BLaER1 (cell line): ENCODE measurements around the gene DDHD1.
"Not testable (repeated sequence)": the region's sequence is repeated elsewhere in the genome, so short reads cannot be mapped to it uniquely, and the experiment has no call there.

ENCODE experiments used
- H3K27ac ChIP-seq: shearing (Covaris generic); formaldehyde crosslinking; 2 replicates; pipeline ENCODE4 v1.8.1; 2022
- H3K27me3 ChIP-seq: shearing (Covaris generic); formaldehyde crosslinking; 2 replicates; pipeline ENCODE4 v1.8.1; 2022
- H3K36me3 ChIP-seq: shearing (Covaris generic); formaldehyde crosslinking; 2 replicates; pipeline ENCODE4 v1.8.1; 2022
- H3K4me1 ChIP-seq: shearing (Covaris generic); formaldehyde crosslinking; 2 replicates; pipeline ENCODE4 v1.8.1; 2022
- H3K4me2 ChIP-seq: shearing (Covaris generic); formaldehyde crosslinking; 2 replicates; pipeline ENCODE4 v1.8.1; 2022
- H3K4me3 ChIP-seq: shearing (Covaris generic); formaldehyde crosslinking; 2 replicates; pipeline ENCODE4 v1.8.1; 2022
- H3K9ac ChIP-seq: shearing (Covaris generic); formaldehyde crosslinking; 2 replicates; pipeline ENCODE4 v1.8.1; 2022
- H3K9me3 ChIP-seq: shearing (Covaris generic); formaldehyde crosslinking; 2 replicates; pipeline ENCODE4 v1.8.1; 2022
- H4K20me1 ChIP-seq: shearing (Covaris generic); formaldehyde crosslinking; 2 replicates; pipeline ENCODE4 v1.8.1; 2022
- Cebpa-rat ChIP-seq: shearing (Covaris generic); IDR thresholded peaks from 2 replicates; pipeline ENCODE4 v1.8.1; 2022

The DDHD1 gene

DNA sequence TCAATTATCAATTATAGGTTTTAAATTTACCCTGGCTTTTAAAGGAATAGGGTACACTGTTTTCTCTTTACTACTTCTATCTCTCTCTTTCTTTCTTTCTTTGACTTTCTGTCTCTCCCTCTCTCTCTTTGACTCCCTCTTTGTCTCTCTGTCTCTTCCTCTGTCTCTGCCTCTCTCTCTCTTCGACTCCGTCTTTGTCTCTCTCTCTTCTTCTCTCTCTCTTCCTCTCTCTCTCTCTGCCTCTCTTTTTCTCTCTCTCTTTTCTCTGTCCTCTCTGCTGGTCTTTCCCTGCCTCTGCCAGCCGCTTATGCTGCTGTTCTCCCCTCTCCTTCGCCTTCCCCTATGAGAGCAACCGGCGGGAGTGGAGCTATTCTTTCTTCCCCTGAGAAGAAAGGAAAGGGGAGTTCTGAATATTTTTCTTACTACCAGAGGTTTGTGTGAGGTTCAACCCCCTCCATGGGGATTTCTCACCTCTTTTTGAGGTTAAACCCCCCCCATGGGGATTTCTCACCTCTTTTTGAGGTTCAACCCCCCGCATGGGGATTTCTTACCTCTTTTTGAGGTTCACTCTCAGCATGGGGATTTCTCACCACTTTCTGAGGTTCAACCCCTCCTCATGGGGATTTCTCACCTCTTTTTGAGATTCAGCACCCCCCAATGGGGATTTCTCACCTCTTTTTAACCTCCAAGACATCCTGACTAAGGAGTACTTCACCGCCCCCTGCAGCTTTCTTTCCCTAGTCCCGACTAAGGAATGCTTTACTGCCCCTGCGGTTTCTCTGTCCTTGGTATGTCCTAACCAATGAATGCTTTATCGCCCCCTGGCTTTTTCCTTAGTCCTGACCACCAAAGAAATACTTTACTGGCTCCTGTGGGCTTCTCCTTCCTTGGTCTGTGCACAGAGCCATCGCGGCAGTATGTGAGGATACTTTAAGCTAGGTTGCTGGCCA, 27.4 kb upstream of the DDHD1 start:
- H3K4me2 ChIP-seq, result no peak overlapping the region
- H3K4me3 ChIP-seq, result no peak overlapping the region
- no peak overlapping the region for H3K27ac ChIP-seq
- no peaks in the 10 kb centered on the region for H3K4me1 ChIP-seq
- peaks cover 13% of the 10 kb centered on the region for H3K9me3 ChIP-seq
- H3K9ac ChIP-seq, result no peak overlapping the region
- no peaks in the 10 kb centered on the region for H3K27me3 ChIP-seq
- TF ChIP-seq Cebpa-rat, result no peak
- H4K20me1 ChIP-seq, result no peaks in the 10 kb centered on the region
- no peaks in the 10 kb centered on the region for H3K36me3 ChIP-seq

DNA sequence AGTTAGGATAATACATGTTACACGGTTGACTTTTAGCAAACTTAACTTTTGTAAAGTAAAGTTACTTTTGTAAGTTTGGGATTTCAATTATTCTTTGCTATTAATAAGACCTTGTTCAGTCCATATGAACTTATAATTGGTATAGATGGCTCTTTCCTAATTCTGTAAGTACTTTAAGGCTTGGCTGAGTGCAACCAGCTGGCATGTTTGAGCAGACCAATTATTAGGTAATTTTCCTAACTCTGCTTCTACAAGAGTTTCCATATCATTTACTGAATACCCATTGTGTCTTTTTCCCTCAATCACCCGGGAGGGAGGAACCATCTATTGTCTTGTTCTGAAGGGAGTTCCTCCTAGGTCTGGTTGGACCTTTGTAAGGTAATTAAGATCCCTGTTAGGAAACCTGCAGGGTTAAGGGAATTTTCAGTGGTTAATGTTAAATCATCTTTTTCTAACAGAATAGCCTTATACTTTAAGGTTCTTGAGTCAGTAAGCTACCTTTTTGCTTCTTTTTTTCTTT, 26.4 kb upstream of the DDHD1 start:
- not testable (repeated sequence) for H3K27me3 ChIP-seq, H3K4me3 ChIP-seq, H3K9ac ChIP-seq, H3K4me2 ChIP-seq, H3K27ac ChIP-seq, H3K4me1 ChIP-seq, H4K20me1 ChIP-seq, H3K36me3 ChIP-seq
- H3K9me3 ChIP-seq, result peaks cover 13% of the 10 kb centered on the region

DNA sequence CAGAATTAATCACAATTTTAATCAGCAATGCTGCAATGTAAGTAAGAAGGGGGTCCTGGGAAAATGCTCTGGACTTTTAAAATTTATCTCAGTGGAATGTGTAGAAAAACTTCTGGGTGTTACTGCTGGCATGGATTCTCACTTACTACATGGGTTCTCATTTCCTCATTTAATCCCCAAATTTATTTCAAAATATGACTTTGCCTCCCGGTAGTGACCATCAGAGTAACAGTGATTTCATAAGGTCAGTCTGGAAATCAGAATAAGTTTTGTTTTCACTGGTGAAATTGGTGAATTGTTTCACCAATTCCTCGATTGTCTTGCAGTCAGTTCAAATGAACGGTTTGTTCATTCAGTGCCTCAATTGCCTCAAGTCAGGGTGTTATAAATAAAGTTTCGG, 22.3 kb upstream of the DDHD1 start:
- no peaks in the 10 kb centered on the region for H3K27me3 ChIP-seq
- TF ChIP-seq Cebpa-rat, result no peak
- peaks cover 1% of the 10 kb centered on the region; the same call in 1 of the 2 replicates for H3K9me3 ChIP-seq

DNA sequence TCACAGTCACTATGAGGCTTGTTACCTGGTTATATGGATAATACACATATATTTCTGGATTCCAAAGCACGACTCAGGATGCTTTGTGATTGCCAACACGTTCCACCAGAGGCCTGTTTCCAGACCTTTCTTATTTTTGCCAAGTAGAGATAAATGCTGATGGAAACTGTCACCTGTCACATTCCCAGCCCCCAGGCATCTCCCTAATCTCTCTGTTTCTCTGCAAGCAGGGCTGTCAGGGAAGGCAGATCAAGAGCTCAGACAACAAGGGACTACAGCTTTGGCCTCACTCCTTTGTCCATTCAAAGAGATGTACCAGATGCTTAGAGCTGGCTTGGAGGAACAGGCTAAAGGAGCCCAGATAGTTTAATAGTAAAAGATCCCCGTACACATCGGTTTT, 21.8 kb upstream of the DDHD1 start:
- Histone ChIP-seq H3K9ac (no peak overlapping the region), H3K36me3 (no peaks in the 10 kb centered on the region), H3K4me2 (no peak overlapping the region), H3K4me1 (no peaks in the 10 kb centered on the region), H3K27me3 (no peaks in the 10 kb centered on the region), H4K20me1 (no peaks in the 10 kb centered on the region), H3K4me3 (no peak overlapping the region), H3K27ac (no peak overlapping the region), H3K9me3 (no peaks in the 10 kb centered on the region)
- TF ChIP-seq Cebpa-rat, result no peak

More for the DNA sequence above, 22.3 kb upstream of the DDHD1 start:
- Histone ChIP-seq H3K4me1 (no peaks in the 10 kb centered on the region), H4K20me1 (no peaks in the 10 kb centered on the region), H3K4me3 (no peak overlapping the region), H3K9ac (no peak overlapping the region), H3K36me3 (no peaks in the 10 kb centered on the region), H3K4me2 (no peak overlapping the region), H3K27ac (no peak overlapping the region)

DNA sequence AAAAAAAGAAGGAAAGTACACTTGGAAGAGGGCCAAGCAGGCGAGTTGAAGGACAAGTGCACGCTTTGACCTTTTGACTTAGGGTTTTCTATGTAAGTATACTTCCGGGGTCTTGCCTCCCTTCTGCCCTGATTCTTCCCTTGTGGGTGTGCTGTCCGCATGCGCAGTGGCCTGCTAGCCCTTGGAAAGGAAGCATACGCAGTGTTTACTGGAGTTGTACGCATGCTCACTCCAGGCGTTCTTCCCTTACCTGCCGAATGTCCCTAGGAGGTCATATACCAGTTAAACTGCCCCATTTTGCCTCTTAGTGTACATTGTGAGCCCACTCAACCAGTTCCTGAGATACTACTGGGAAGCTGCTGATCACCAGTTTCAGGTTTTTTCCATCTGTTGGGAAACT, 15.7 kb upstream of the DDHD1 start:
- Histone ChIP-seq H3K9ac (no peak overlapping the region), H3K9me3 (peaks cover 2% of the 10 kb centered on the region; the same call in 1 of the 2 replicates), H3K36me3 (no peaks in the 10 kb centered on the region), H3K4me1 (no peaks in the 10 kb centered on the region), H3K27ac (no peak overlapping the region), H3K27me3 (no peaks in the 10 kb centered on the region), H3K4me3 (no peak overlapping the region), H3K4me2 (no peak overlapping the region), H4K20me1 (no peaks in the 10 kb centered on the region)
- TF ChIP-seq Cebpa-rat, result no peak

DNA sequence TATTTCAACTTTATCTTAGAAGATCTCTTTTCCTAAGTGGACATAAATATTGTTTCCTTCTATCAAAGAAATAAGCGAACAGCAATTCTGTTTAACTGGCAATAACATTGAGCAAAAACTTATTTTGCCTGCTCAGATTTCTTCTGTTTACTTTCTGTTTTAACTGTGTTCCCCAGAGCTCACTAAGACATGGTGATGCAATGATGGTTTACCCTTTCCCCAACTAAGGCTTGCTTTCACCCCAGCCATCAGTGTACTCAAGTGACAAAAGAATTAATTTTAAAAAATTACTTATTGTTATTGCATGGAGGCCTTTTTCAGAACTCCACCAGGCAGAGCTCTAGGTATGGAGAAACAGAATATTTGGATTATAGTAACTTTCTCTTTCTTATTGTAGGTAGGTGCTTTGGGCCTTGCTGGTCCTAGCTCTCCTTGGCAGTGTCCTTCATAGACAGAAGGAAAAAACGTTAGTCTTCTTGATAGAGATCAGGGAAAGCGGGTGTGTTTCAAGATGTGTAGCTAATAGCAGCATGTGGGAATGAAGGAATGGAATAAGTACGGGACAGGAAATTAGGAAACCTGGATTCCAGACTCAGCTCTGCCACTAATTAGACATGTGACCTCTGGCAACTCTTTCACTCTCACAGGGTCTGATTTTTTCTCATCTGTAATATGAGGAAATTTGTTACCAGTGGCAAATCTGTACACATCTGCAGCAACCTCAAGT, 14.6 kb upstream of the DDHD1 start:
- Histone ChIP-seq H3K4me1 (no peaks in the 10 kb centered on the region), H3K9me3 (peaks cover 3% of the 10 kb centered on the region; the same call in 1 of the 2 replicates), H3K4me2 (no peak overlapping the region), H4K20me1 (no peaks in the 10 kb centered on the region), H3K9ac (no peak overlapping the region), H3K36me3 (no peaks in the 10 kb centered on the region), H3K4me3 (no peak overlapping the region), H3K27me3 (no peaks in the 10 kb centered on the region), H3K27ac (no peak overlapping the region)
- TF ChIP-seq Cebpa-rat, result no peak

DNA sequence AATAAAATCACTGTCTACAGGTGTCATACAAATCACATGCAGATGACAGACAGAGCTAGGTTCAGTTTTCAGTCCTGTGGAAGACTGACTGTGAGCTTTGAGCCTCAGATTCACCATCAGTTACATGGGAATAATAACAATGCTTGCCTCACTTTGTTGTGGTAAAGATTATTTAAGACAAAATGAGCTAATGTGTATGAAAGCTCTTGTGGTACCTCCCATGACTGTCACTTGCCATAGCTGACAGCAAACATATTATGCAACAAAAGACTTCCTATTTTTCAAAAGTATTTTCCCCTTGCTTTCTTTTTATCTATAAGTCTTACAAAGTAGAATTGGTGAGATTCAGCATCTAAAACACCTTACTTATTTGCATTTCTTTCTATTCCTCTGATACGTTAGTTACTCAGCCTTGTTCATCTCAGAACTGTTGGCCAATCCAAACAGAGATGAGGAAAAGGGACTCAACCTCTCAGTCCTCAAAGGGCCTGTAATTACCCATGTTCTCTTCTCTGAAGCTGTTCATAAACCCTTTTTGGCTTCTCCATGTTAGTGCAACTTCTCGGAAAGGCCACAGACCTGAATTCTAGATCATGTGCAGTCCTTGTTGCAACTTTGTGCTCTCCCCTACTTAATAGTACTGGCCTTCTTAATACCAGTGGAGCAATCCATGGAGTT, 8.8 kb upstream of the DDHD1 start:
- no peak for TF ChIP-seq Cebpa-rat
- H3K27me3 ChIP-seq, result no peaks in the 10 kb centered on the region
- peaks cover 3% of the 10 kb centered on the region; the same call in 1 of the 2 replicates for H3K9me3 ChIP-seq
- no peak overlapping the region for H3K27ac ChIP-seq
- no peaks in the 10 kb centered on the region for H4K20me1 ChIP-seq
- no peak overlapping the region for H3K4me3 ChIP-seq
- H3K9ac ChIP-seq, result no peak overlapping the region
- H3K4me1 ChIP-seq, result no peaks in the 10 kb centered on the region
- no peaks in the 10 kb centered on the region for H3K36me3 ChIP-seq
- no peak overlapping the region for H3K4me2 ChIP-seq

DNA sequence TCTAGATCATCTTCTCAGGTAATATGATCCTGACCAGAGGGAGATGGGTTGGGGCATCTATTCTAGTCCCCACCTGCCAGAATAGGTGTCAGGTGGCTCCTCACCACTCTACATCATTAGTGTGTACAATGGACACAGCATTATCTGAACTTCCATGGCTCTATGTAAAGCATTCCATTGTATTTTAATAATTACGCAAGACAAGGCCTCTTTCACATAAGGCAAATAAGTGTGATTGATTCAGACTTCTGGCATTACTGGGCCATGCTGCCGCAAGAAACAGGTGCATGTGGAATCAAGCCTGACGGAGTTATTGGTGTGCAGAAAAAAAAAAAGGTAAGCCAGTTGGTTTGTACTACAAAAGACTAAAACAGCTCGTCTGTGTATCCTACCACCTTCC, 3.1 kb upstream of the DDHD1 start:
- H3K27ac ChIP-seq, result no peak overlapping the region

DNA sequence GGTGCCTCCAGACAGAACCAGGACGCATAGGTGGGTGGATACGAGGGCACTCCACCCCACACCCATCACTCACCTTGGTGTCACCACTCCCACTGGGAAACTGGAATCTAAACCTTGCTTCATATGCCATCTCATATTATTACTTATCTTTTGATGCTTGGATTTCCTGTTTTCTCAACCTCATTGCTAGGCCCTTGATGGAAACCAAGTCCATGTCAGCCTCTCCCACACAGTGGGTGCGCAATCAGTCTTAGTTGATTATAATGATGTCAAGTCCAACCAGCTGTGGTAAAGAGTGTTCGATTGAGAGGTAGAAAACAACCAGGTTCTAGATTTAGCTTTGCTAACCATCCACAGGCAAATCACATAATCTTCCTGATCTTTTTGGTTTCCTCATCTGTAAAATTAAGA, 584 bp upstream of the DDHD1 start:
- TF ChIP-seq Cebpa-rat, result no peak
- Histone ChIP-seq H3K9ac (peak overlapping the region; percentile 96; the same call in 1 of the 2 replicates), H3K36me3 (no peaks in the 10 kb centered on the region), H3K27ac (peak overlapping the region; percentile 97), H3K4me1 (peaks cover 32% of the 10 kb centered on the region), H3K4me2 (peak overlapping the region; percentile 76), H3K4me3 (peak overlapping the region; percentile 100), H4K20me1 (peaks cover 35% of the 10 kb centered on the region), H3K27me3 (no peaks in the 10 kb centered on the region), H3K9me3 (no peaks in the 10 kb centered on the region)

More for the DNA sequence above, 3.1 kb upstream of the DDHD1 start:
- no peaks in the 10 kb centered on the region for H3K9me3 ChIP-seq
- TF ChIP-seq Cebpa-rat, result no peak
- peaks cover 10% of the 10 kb centered on the region for H4K20me1 ChIP-seq
- H3K27me3 ChIP-seq, result no peaks in the 10 kb centered on the region
- H3K36me3 ChIP-seq, result no peaks in the 10 kb centered on the region
- H3K4me1 ChIP-seq, result peaks cover 11% of the 10 kb centered on the region
- H3K4me3 ChIP-seq, result no peak overlapping the region
- no peak overlapping the region for H3K4me2 ChIP-seq
- no peak overlapping the region for H3K9ac ChIP-seq
